AG09319 (cell line): ENCODE results near the gene YPEL1.
"Not testable (repeated sequence)": the region's sequence is repeated elsewhere in the genome, so short reads cannot be mapped to it uniquely, and the experiment has no call there.

Source experiments
- DNase-seq: peaks from one replicate; pipeline ENCODE4 v3.0.0-alpha.2; 2010; ENCODE audit warnings: low read depth; ENCODE audit errors: extremely low read depth
- TF ChIP-seq, protein P1 (sequence below): IDR thresholded peaks from 2 replicates; pipeline ENCODE4 v1.5.1; 2011; ENCODE audit warnings: low read depth, mild to moderate bottlenecking, inconsistent platforms, low read length, moderate library complexity

YPEL1 gene

GRCh38 chr22:21681566-21682370 is 53.8 kb downstream of the YPEL1 start:
- TF ChIP-seq, protein P1, sequence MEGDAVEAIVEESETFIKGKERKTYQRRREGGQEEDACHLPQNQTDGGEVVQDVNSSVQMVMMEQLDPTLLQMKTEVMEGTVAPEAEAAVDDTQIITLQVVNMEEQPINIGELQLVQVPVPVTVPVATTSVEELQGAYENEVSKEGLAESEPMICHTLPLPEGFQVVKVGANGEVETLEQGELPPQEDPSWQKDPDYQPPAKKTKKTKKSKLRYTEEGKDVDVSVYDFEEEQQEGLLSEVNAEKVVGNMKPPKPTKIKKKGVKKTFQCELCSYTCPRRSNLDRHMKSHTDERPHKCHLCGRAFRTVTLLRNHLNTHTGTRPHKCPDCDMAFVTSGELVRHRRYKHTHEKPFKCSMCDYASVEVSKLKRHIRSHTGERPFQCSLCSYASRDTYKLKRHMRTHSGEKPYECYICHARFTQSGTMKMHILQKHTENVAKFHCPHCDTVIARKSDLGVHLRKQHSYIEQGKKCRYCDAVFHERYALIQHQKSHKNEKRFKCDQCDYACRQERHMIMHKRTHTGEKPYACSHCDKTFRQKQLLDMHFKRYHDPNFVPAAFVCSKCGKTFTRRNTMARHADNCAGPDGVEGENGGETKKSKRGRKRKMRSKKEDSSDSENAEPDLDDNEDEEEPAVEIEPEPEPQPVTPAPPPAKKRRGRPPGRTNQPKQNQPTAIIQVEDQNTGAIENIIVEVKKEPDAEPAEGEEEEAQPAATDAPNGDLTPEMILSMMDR: no peak
- no peak for DNase-seq

DNA sequence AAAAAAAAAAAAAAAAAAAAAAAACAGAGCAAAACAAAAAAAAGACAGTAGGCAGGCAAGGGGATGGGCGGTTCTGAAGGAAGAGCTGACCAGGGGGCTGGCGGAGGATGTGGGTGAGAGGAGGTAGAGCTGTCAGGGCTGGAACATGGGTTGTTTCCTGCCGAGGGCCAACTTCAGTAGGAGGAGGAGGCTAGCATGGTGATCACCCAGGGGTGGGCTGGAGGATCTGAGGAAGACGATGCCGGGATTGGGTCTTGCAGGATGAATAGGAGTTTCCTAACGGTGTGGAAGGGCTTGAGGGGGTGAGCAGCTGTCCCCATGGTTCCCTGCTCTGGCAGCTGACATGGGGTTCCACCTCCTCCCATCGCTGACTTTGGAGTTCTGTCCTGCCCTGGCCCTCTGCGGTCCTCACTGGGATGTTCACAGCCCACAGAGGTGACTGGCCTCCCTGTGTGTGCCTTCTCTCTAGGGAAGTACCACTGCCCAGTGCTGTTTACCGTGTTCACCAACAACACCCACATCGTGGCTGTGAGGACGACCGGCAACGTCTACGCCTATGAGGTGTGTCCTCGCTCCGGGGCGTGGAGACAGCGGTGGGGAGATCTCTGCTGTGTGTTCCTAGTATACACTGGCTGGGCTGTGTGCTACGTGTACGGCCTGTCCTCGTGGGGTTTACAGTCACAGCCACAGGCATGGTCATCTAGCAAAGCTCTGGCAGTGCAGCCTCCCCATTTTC is 54.6 kb downstream of the YPEL1 start:
- TF ChIP-seq, protein P1: no peak
- no peak for DNase-seq

DNA sequence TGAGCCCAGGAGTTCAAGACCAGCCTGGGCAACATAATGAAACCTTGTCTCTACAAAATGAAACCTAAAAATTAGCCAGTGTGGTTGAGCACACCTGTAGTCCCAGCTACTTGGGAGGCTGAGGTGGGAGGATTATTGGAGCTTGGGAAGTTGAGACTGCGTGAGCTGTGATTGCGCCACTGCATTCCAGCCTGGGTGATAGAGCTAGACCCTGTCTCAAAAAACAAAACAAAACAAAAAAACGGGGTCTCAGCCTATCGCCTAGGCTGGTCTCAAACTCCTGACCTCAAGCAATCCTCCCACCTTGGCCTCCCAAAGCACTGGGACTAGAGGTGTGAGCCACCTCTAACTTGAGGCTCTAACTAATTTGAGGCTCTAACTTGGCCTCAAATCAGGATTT is 56.2 kb downstream of the YPEL1 start:
- DNase-seq: no peak
- TF ChIP-seq, protein P1: no peak

- not testable (repeated sequence) for DNase-seq
Observed at GRCh38 chr22:21678842-21679241, 56.8 kb downstream of the YPEL1 start.

GRCh38 chr22:21677606-21678443 is 57.8 kb downstream of the YPEL1 start:
- DNase-seq: no peak
- TF ChIP-seq, protein P1: no peak

DNA sequence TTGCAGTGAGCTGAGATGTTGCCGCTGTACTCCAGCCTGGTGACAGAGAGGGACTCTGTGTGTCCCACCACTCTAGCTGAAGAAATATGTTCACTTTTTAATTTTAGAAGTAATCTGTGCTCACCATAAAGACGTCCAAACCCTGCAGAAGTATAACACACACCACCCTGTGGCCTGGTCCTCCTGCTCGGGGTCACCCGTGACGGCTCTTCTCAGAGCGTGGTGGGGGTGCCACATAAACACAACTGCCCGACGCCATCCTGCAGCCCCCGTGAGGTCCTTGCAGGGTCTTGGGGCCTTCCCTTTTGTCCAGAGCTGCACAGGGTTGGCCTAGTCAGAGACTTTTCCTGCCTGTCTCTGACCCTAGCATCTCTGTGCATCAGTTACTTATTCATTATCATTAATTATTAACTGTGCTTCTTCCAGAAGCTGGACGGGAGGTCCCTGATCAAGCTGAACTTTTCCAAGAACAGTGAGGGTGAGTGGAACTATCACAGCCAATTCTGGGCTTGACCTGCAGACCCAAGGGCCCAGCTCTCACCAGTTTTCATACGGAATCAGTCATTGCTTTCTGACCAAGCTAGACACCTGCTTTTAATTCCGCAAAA is 60.9 kb downstream of the YPEL1 start:
- TF ChIP-seq, protein P1: no peak
- DNase-seq: no peak

DNA sequence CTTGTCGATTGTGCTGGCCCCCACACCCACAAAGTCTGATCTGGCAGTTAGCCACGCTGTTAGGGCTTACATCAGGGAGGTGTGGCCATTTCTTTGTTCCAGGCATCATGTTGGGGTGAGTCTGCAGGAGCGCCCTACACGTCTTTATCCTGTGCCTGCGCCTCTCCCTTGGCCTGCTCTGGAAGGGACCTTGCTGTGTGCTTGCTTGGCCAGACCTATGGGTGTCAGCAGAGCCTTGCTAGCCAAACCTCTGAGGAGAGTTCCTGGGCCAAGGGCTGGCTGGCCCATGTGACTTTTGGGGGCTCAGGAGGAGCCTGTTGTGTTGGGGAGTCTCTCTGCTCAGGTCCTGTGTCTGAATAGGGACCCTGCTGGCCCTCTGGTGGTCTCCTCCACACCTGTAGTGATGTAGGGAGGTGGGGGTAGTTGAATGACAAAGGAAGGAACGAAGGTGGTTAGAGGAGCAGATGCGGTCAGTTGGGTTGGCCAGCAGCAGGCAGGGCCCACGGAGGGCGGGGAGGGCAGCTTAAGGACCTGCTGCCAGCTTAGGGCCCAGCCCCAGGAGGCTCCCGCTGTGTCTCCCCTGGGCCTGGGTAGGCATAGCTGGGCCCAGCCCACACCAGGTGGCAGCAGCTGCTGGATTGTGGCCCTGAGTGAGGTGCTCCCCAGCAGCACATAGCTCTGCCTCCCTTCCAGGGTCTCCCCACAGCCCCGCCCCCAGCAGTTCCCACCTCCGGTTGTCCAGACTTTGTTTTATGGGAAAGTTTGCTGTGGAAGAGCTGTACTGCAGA is 61.9 kb downstream of the YPEL1 start:
- no peak for DNase-seq
- TF ChIP-seq, protein P1: no peak
